ENCODE results near the gene ARHGAP42. TPM values are rescaled to one million over a fixed set of nuclear protein-coding genes. Genes with fewer than 3 reads are reported as not detected.

The ARHGAP42 gene
- total and polyA plus RNA-seq, 10 of the 15 experiments (the other 5 are each of a cell fraction or from before 2014, with no cell fraction given) = 1.8 to 6.3 (median 3.2) TPM

DNA sequence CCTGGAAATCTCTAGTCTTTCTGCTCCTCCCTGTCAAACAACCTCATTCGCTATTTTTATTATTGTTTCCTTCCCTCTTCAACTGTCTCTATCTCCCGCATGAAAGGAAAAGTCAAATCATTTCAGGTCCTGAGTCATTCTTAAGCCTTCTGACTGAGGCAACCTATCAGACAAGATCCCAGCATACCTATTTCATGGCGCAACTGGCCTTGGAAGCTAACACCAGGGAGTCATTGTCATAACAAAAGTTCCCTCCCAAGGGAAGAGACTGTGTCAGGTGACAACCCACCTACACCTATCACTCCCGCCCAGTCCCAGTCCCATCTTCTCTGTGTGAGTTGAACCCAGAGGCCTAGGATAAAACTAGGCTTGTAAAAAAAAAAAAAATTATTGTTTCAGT lies 10.2 kb upstream of the ARHGAP42 start:
- CTCF ChIA-PET = no interaction called here
- no peaks in the 10 kb centered on the region for H3K79me2 ChIP-seq (ENCODE audit: control insufficient read depth, insufficient read depth, low read length)
- H4K20me1 ChIP-seq (ENCODE audit: control insufficient read depth, insufficient read depth) = no peaks in the 10 kb centered on the region
- no peak overlapping the region for H3K27ac ChIP-seq (ENCODE audit: control insufficient read depth, insufficient read depth)
- DNase-seq (ENCODE audit: low read depth, low spot score) (no peak), FAIRE-seq (no peak), ATAC-seq (no peak)
- in situ Hi-C loops (cut with MboI) (no loop called here), intact Hi-C loops (cut with micrococcal nuclease; ENCODE audit: unreplicated experiment) (no loop called here)
- RAD21 ChIA-PET (ENCODE audit: unreplicated experiment) = no interaction called here
- no peaks in the 10 kb centered on the region for H3K36me3 ChIP-seq (ENCODE audit: control insufficient read depth in 2 of 2, insufficient read depth in 2 of 2, low read length in 1 of 2)
- H3K4me2 ChIP-seq (ENCODE audit: control insufficient read depth, insufficient read depth) = no peak overlapping the region
- TF ChIP-seq, protein P1, sequence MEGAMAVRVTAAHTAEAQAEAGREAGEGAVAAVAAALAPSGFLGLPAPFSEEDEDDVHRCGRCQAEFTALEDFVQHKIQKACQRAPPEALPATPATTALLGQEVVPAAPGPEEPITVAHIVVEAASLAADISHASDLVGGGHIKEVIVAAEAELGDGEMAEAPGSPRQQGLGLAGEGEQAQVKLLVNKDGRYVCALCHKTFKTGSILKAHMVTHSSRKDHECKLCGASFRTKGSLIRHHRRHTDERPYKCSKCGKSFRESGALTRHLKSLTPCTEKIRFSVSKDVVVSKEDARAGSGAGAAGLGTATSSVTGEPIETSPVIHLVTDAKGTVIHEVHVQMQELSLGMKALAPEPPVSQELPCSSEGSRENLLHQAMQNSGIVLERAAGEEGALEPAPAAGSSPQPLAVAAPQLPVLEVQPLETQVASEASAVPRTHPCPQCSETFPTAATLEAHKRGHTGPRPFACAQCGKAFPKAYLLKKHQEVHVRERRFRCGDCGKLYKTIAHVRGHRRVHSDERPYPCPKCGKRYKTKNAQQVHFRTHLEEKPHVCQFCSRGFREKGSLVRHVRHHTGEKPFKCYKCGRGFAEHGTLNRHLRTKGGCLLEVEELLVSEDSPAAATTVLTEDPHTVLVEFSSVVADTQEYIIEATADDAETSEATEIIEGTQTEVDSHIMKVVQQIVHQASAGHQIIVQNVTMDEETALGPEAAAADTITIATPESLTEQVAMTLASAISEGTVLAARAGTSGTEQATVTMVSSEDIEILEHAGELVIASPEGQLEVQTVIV (IDR thresholded peaks at IDR 0.05; ENCODE audit: borderline replicate concordance, partially characterized antibody) = no peak
- TF ChIP-seq, protein P2, sequence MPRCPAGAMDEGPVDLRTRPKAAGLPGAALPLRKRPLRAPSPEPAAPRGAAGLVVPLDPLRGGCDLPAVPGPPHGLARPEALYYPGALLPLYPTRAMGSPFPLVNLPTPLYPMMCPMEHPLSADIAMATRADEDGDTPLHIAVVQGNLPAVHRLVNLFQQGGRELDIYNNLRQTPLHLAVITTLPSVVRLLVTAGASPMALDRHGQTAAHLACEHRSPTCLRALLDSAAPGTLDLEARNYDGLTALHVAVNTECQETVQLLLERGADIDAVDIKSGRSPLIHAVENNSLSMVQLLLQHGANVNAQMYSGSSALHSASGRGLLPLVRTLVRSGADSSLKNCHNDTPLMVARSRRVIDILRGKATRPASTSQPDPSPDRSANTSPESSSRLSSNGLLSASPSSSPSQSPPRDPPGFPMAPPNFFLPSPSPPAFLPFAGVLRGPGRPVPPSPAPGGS (IDR thresholded peaks at IDR 0.05; ENCODE audit: borderline replicate concordance, insufficient read depth, low read depth, low read length, poor library complexity, severe bottlenecking) = no peak
- no peak for TF ChIP-seq TCF7 (IDR thresholded peaks at IDR 0.05; ENCODE audit: borderline replicate concordance)
- SMC1A ChIA-PET (ENCODE audit: uncharacterized antibody, unreplicated experiment) = no interaction called here
- WGBS (ENCODE audit: insufficient coverage, insufficient replicate concordance, low lambda C conversion rate, missing lambda C conversion rate) = 71% methylated on average over 4 of the region's 4 CpGs
- H3K9ac ChIP-seq (ENCODE audit: control insufficient read depth, insufficient read depth, low read length) = no peak overlapping the region
- no peak overlapping the region for H3K4me3 ChIP-seq
- no peak overlapping the region for H2AFZ ChIP-seq (ENCODE audit: control insufficient read depth, low read depth, low read length)
- H3K27me3 ChIP-seq (replicated peaks in 1 of 2; ENCODE audit: control insufficient read depth in 2 of 2, insufficient read depth in 2 of 2, low read length in 1 of 2) = no peaks in the 10 kb centered on the region
- H3K9me3 ChIP-seq (replicated peaks; ENCODE audit: control insufficient read depth, insufficient read depth, low read length) = no peaks in the 10 kb centered on the region
- H3K4me1 ChIP-seq (ENCODE audit: control insufficient read depth, insufficient read depth, low read length) = peaks cover 7% of the 10 kb centered on the region
- POLR2A ChIA-PET = no interaction called here
- no TSS peak for BruUV-seq (replicated peaks)

All from GM12878 (cell line).